Measurements from ENCODE around the gene MARK4.
"Not testable (repeated sequence)": the region's sequence is repeated elsewhere in the genome, so short reads cannot be mapped to it uniquely, and the experiment has no call there.

Gene MARK4

DNA sequence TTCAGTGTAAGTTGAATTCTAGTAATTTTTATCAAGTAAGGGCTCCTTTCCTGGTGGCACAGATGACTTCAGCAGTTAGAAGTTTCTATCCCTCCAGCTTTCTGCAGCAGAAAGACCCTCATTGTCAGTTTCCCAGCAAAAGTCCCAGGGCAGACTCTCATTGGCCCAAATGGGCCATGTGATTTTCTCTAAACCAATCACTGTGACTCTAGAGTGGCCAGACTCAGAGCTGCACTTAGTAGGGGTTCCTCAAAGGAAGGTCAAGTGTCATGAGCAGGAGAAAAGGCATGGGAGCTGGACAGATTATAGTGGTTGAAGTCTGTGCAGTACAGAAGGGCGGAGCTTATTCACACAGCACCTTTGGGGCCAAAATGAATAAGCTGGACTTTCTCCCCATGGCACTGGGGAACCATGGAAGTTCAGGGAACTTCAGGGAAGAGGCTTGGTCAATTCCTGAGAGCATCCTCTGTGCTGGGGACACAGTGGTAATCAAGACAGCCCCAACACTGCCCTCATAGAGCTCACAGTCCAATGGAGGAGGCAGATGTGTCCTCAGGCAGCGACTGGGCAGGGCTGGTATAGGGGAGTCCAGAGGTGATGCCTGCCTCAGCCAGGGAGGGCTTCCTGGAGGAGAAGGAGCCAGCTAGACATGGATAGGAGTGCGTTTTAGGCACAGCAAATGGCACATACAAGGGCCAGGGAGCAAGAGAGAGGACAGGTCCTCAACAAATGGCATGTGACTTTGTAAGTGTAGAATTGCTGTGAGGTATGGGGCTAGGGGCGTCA lies 53.3 kb downstream of the MARK4 start:
- in situ Hi-C loops (cut with MboI; ENCODE audit: low sequenced_read_pairs) = no loop called here

DNA sequence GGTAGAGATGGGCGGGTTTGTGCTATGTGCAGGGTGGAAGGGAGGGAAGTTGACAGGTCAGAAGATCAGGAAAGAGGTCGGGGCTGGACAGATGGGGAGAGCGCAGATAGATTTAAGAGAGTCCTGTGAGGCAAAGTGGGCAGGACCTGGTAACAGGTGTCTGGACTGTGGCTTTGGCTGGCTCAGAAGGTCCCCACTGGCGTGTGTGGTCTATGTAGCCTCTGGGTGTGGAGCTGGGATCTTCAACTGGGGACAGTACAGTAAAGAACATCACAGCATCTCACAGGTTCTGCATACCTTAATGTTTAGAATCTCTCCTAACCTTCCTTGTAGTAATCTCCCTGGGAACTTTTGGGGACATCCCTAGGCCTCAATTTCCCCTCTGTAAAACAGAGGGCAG lies 53.9 kb downstream of the MARK4 start:
- in situ Hi-C loops (cut with MboI; ENCODE audit: low sequenced_read_pairs) = no loop called here

DNA sequence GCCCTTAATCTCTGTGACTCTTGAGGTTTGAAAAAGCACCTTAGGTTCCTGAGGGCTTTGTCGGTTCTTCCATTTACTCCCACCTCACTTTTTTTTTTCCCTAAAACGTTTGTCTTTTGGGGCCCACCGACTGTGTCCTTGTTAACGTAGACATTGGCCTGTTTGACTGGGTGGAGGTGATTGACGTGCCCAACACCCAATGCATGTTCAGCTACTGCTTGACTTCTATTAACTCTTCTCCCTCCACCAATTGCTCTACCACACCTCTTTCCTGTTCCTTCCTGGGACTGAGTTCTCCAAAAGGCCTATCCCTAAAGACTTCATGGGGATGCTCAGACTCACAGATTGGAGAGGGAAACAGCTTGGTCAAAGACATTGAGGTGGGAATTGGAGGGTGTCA lies 54.4 kb downstream of the MARK4 start:
- in situ Hi-C loops (cut with MboI; ENCODE audit: low sequenced_read_pairs) = no loop called here

DNA sequence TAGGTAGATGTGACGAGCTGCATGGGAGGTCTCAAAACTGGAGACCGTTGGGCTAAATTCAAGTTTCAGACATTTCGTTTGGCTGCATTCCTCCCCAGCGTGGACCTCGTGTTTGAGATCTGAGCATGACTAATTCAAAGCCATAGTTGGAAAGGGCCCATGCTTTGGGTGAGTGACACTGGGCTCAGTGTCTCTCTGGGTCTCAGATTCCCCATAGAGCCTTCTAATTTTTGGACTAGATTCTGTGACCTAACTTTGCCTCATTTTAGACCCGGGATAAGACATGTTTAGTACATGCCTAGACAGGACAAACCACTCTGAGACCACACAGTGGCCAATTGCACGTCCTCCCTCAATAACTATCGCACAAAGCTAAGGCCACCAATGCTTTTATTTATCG lies 55.0 kb downstream of the MARK4 start:
- in situ Hi-C loops (cut with MboI; ENCODE audit: low sequenced_read_pairs) = no loop called here

DNA sequence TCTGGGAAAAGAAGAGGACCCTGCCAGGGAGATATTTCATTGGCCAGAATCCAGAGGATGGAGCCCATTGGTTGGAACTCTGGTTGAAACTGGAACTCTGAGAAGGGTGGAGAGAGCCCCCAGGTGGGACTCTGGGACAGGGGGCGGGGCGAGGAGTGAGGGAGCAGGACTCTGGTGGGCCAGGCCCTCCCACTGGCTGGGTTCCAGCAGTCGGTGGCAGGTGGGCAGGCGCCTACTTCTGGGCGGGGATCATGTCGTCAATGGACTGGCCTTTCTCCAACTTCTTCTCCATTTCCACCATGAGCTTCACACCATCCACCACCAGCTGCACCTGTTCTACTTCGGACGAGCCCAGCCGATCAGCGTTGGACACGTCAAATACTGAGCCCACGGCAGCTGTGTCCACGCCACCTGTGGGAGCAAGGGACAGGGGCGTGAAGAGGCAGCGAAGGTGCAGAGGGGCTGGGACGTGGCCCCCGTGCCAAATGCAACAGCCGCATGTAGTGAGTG lies 55.5 kb downstream of the MARK4 start:
- in situ Hi-C loops (cut with MboI; ENCODE audit: low sequenced_read_pairs) = no loop called here

DNA sequence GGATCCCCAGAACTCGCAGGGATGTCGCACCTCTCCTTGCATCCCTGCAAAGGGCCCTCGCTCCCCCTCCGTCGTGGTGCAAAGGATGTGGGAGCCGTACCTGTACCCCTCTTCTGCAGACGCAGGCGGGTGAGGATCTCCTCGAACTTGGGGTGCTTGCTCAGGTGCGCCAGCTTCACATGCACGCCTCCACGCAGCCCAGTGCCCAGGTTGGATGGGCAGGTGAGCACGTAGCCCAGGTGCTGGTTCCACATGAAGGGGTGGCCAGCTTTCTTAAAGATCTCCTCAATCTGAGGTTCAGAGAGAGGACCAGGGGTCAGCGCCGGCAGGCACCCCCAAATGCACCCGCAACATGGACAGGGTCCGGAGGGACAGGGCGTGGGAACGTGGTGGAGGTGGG lies 56.3 kb downstream of the MARK4 start:
- in situ Hi-C loops (cut with MboI; ENCODE audit: low sequenced_read_pairs) = no loop called here

DNA sequence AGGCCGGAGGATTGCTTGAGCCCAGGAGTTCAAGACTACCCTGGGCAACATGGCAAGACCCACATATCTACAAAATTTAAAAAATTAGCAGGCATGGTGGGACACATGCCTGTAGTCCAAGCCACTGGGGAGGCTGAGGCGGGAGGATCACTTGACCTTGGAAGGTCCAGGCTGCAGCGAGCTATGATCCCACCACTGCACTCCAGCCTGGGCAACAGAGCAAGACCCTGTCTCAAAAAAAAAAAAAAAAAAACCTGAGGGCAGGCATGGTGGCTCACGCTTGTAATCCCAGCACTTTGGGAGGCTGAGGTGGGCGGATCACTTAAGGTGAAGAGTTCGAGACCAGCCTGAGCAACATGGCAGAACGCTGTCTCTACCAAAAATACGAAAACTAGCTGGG lies 58.3 kb downstream of the MARK4 start:
- in situ Hi-C loops (cut with MboI; ENCODE audit: low sequenced_read_pairs) = not testable (repeated sequence)

DNA sequence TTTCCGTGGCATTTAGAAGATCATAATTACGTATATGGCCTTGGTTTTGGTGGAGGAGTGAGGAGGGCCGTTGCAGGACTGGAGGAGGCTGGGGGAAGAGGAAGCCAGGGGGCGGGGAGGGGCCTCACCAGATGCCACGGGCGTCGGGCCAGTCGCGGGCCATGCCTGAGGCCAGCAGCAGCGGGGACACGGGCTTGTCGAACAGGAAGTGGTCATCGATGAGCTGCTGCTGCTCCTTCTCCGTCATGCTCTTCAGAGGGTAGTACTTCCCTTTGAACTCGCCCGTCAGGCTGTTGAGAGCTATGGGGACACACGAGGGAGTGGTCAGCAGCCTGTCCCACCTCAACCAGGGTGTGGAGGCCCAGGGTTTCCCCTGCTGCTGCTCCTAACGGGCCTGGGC lies 60.5 kb downstream of the MARK4 start:
- in situ Hi-C loops (cut with MboI; ENCODE audit: low sequenced_read_pairs) = no loop called here

DNA sequence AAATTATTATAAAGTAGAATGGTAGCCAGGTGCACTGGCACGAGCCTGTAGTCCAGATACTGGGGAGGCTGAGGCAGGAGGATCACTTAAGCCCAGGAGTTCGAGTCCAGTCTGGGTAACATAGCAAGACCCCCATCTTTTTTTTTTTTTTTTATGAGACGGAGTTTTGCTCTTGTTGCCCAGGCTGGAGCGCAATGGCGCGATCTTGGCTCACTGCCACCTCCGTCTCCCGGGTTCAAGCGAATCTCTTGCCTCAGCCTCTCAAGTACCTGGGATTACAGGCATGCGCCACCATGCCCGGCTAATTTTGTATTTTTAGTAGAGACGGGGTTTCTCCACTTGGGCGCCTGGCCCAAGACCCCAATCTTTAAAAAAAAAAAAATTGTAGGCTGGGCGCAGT lies 61.2 kb downstream of the MARK4 start:
- in situ Hi-C loops (cut with MboI; ENCODE audit: low sequenced_read_pairs) = not testable (repeated sequence)

DNA sequence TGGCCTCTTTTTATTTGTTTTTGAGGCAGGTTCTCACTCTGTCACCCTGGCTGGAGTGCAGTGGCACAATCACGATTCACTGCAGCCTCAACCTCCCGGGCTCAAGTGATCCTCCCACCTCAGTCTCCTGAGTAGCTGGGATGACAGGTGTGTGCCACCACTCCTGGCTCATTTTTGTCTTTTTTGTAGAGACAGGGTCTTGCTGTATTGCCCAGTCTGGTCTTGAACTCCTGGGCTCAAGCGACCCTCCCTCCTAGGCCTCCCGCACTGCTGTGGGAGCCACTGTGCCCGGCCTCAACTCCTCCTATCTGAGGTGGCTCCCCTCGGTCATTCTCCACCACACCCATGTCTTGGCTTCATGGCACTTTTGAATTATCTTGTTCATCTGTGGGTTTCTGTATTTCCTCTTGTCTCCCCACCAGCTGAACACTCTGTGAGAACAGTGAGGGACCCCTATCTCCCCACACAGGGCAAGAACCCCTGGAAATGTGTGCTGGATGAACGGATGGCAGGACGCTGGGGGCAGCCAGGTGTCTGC lies 63.7 kb downstream of the MARK4 start:
- in situ Hi-C loops (cut with MboI; ENCODE audit: low sequenced_read_pairs) = no loop called here

DNA sequence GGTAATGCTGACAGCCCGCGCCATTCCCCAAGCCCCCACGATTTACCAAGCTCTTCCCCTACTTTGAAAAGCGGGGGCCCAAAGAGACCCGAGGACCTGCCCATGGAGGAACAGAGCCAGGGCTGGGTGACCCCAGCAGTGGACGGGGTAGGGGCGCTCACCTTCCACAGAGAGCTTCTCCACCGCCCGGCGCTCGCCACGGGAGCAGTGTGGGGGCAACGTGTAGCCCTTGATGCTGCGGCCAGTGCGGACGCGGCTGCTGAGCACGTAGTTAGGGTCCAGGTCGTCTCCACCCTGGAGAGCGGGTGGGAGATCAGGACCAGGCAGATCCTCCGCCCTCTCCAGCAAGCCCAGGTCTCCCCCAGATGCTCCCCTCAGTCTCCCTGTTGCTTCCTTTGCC lies 64.2 kb downstream of the MARK4 start:
- in situ Hi-C loops (cut with MboI; ENCODE audit: low sequenced_read_pairs) = no loop called here

DNA sequence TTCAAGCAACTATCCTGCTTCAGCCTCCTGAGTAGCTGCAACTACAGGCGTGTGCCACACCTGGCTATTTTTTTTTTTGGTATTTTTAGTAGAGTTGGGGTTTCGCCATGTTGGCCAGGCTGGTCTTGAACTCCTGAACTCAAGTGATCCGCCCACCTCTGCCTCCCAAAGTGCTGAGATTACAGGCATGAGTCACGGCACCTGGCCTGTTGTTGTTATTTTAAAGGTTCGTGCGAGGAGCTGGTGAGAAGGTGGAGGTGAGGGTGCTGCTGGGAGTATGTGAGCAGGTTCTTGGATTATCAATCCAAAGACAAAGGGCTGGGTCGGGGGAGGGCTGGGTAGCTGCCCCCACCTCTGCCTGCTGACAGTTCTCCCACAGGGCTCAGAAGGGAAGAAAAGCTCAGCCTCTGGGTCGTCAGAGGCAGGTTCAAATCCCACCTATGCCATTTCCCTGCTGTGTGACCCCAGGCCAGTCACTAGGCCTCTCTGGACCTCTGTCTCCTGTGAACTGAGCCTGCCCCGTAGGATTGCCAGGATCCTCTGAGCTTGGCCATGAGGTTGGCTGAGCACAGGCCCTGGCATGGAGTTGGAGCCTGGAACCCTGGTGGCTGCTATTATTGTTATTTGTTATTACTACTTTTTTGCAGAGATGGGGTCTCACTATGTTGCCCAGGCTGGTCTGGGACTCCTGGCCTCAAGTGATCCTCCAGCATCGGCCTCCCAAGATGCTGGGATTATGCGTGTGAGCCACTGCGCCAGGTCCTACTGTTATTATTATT lies 70.1 kb downstream of the MARK4 start:
- in situ Hi-C loops (cut with MboI; ENCODE audit: low sequenced_read_pairs) = no loop called here

DNA sequence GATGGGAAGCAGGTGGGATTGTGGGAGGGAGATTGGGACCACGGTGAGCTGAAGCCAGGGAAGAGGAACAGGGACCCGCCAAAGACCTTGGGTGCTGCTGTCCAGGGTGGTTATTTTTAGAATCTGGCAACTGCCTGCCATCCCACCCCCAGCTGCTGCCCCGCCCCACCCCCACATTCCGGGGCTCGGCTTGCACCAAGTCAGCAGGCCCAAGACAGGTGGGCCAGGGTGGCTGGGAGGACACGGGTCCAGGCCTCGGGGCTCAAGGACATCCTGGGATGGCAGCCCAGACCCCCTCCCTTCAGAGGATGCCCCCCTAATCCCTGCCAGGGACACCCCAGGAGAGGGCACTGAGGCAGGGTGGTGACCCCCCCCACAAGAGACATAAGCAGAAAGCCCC lies 70.8 kb downstream of the MARK4 start:
- in situ Hi-C loops (cut with MboI; ENCODE audit: low sequenced_read_pairs) = no loop called here

DNA sequence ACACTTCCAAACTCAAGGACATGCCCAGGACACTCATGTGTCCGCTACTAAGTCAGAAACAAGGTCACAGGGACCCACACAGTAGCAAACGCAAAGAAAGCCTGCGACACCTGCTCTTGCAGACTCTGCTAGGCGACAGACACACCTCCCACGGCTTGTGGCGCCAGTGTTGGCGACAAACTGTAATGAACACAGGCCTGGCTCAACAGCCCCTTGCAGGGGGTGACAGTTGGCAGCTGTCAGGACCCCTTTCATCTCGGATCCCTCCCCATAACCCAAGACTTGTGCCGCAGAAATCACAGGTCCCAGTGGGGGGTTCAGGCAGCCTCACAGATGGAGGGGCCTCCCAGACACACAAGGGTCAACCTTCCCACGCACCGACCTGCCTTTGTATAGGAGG lies 71.2 kb downstream of the MARK4 start:
- in situ Hi-C loops (cut with MboI; ENCODE audit: low sequenced_read_pairs) = no loop called here

DNA sequence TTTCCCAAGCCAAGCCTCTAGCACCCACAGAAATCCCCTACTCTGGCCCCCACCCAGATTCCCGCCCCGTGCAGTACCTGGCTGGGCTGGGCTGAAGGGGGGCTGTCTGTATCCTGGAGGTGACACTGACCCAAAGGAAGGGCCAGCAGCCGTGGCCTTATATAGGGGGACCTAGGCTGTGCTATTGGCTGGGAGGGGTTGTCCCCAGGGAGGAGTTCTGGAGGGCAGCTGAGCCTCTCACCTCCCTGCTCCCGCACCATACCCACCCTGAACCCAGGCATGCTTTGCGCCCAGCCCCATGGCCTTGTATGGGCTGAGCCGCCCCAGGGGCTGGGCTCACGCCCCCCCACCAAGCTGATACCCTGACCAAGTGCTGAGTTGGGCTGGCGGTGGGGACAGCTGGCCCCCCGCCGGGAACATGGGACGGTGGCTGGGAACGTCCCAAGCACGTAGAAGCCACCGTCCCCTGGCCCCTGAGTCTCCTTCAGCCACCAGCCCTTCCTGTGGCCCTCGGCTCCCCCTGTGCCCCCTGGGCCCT lies 71.7 kb downstream of the MARK4 start, which contains the start of gene CKM:
Gene CKM (minus strand): TSS at position 132 of the 538 bp plus-strand sequence. CDS start 3,162 bp downstream, outside the sequence.
- in situ Hi-C loops (cut with MboI; ENCODE audit: low sequenced_read_pairs) = no loop called here

DNA sequence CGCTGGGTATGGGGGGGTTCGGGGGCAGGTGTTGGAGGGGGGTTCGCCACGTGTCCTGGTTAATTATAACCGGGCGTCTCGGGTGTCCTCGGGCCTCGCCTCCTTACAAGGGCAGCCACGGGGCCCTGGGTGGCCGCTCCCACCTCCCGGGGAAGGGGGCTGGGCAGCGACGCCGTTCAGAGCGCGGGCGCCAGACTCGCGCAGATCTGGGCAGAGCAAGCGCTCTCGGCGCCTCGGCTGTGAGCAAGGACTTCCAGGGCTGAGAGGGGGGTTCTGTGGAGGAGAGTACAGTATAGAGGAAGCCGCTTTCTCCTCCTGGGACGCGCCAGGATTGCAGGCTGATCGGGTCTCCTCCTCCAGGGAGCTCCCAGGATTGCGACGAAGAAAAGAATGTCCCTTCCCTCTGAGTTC lies 72.6 kb downstream of the MARK4 start:
- in situ Hi-C loops (cut with MboI; ENCODE audit: low sequenced_read_pairs) = no loop called here

DNA sequence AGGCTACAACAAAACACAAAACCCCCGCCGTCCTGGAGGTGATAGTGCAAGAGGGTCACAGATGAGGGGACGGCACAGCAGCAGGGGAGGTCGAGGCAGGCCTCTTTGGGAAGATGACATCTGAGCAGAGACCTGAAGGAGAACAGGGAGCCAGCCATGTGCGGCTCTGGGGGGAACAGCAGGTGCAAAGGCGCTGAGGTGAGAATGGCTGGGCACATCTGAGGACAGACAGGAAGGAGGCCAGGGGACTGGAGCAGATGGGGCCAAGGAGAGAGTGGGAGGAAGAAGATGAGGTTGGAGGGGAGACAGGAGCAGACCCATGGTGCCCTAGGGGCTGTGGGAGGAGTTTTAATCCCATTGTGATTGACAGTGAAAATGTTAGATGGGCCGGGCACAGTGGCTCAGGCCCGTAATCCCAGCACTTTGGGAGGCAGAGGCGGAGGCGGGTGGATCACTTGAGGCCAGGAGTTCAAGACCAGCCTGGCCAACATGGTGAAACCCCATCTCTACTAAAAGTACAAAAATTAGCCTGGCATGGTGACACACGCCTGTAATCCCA lies 73.4 kb downstream of the MARK4 start:
- in situ Hi-C loops (cut with MboI; ENCODE audit: low sequenced_read_pairs) = no loop called here

DNA sequence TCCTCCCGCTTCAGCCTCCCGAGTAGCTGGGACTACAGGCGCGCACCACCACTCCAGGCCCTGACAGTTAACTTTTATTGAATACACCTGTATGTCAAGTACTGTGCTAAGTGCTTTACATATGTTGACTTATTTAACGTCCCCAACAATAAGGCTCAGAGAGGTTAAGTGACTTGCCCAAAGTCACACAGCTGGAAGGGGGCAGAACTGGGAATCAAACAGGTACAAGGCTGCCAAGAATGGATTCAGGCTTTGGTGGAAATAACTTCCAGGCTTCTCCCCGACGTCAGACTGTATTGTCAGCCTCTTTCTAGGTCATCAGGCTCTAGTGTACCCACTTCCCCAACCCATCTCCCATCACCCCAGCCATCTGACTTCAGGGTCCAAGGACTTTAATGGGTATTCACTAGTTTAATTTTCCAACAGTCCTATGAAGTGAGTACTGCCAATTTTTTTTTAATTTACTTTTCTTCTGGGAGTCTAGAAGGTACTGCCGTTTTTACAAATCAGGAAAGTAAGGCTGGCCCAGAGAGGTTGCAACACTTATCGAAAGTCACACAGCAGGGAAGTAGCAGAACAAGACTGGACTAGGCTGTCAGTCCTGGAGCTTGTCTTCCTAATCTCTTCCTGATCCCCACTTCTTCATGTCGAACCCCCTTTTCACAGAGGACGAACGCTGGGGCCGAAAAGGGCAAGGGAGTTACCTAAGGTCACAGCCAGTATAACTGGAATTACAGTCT lies 76.5 kb downstream of the MARK4 start:
- in situ Hi-C loops (cut with MboI; ENCODE audit: low sequenced_read_pairs) = no loop called here

DNA sequence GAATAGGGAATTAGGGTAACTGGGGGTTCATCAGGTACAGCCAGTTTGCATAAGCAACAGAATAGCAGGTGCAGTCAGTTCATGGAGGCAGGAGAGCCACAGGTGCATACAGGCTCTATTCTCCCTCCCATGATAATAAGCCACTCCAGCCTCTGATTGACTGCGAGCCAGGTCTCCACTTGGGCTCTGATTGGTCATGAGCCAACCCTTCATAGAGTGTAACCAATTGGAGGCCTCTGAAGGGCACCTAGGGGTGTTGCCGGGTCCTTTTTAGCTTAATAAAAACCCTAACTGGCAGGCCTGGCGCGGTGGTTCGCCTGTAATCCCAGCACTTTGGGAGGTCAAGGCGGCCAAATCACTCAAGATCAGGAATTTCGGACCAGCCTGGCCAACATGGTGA lies 80.3 kb downstream of the MARK4 start:
- in situ Hi-C loops (cut with MboI; ENCODE audit: low sequenced_read_pairs) = no loop called here

DNA sequence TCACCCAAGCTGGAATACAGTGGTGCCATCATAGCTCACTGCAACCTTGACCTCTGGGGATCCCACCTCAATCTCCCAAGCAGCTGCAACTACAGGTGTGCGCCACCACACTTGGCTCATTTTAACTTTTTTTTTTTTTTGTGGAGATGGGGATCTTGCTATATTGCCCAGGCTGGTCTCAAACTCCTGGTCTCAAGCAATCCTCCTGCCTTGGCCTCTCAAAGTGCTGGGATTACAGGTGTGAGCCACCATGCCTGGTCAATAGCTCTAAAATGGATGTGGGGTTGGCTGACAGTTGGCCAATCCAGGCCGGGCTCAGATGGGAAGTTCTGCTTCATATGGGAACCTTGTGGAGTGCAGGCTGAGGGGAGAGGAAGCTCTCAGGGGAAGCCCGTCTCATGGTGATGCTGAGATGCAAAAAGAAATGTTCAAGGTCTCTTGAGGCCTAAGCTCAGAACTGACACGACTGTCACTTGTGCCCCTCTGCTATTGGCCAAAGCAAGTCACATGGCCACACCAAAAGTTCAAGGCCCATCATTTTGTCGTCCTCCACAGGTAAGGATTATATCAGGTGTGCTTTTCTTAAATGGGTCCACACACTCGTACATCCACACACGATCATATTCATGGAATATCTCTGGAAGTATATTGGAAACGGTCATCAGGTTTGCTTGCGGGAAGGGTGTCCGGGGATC lies 82.7 kb downstream of the MARK4 start:
- in situ Hi-C loops (cut with MboI; ENCODE audit: low sequenced_read_pairs) = no loop called here

Measured in HL-60/S4 (cell line).